Stomach smooth muscle (tissue), 2 donors: ENCODE measurements around the gene MTHFR.

Source experiments
- H3K27ac ChIP-seq: one replicate; pipeline ENCODE4 v1.7.0; 2013; ENCODE audit warnings: mild to moderate bottlenecking, low read length, inconsistent platforms
- H3K27me3 ChIP-seq, 2 donors: one replicate each; pipeline ENCODE4 v1.7.0; 2013; ENCODE audit warnings: low read length in 2 of 2; ENCODE audit not compliant: insufficient read depth in 2 of 2, control insufficient read depth in 1 of 2
- H3K36me3 ChIP-seq, 2 donors: one replicate each; pipeline ENCODE4 v1.7.0; 2013; ENCODE audit warnings: low read length in 2 of 2; ENCODE audit not compliant: control insufficient read depth in 2 of 2, insufficient read depth in 2 of 2
- H3K4me1 ChIP-seq: one replicate; pipeline ENCODE4 v1.7.0; 2013; ENCODE audit warnings: low read length; ENCODE audit not compliant: control insufficient read depth, insufficient read depth
- H3K4me3 ChIP-seq, 2 donors: one replicate each; pipeline ENCODE4 v1.7.0; 2013; ENCODE audit warnings: low read length in 2 of 2
- H3K9ac ChIP-seq, 2 donors: one replicate each; pipeline ENCODE4 v1.7.0; 2013; ENCODE audit warnings: low read length in 2 of 2, mild to moderate bottlenecking in 1 of 2
- H3K9me3 ChIP-seq, 2 donors: one replicate each; pipeline ENCODE4 v1.7.0; 2013; ENCODE audit warnings: low read length in 2 of 2; ENCODE audit not compliant: control insufficient read depth in 2 of 2
- donor health status: healthy.
- donor health status: Pancreatic carcinoma.

Gene MTHFR

GRCh38 chr1:11740258-11741192 is 65.2 kb downstream of the MTHFR start:
- Histone ChIP-seq H3K9ac (no peak overlapping the region), H3K27me3 (no peaks in the 10 kb centered on the region), H3K4me1 (peaks cover 23% of the 10 kb centered on the region), H3K36me3 (no peaks in the 10 kb centered on the region), H3K9me3 (no peaks in the 10 kb centered on the region), H3K27ac (no peak overlapping the region), H3K4me3 (no peak overlapping the region)

- no peaks in the 10 kb centered on the region for H3K27me3 ChIP-seq
- no peaks in the 10 kb centered on the region for H3K36me3 ChIP-seq
- no peak overlapping the region for H3K9ac ChIP-seq
- no peak overlapping the region for H3K4me3 ChIP-seq
- no peak overlapping the region for H3K27ac ChIP-seq
- H3K9me3 ChIP-seq: no peaks in the 10 kb centered on the region
- H3K4me1 ChIP-seq: peaks cover 27% of the 10 kb centered on the region
These were observed 67.0 kb downstream of the MTHFR start for GRCh38 chr1:11738783-11739182.

DNA sequence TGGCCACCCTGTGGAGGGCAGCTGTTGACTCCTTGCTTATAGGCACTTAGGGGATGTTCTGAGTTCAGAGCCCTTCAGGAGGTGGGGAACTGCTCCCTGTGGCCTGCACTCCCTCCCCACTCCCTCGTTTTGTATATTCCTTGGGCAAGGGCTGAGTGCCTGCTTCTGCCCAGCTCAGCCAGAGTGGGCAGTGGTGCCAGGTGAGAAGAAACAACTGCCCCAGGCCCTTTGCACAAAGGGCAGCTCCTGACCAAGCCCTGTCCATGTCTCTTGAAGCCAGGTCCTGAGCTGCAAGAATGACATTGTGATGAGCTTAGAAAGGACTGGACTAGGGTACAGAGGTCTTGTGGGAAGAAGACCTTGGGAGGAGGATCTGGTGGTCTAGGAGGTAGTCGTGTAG is 67.7 kb downstream of the MTHFR start:
- no peaks in the 10 kb centered on the region for H3K36me3 ChIP-seq
- H3K9me3 ChIP-seq: no peaks in the 10 kb centered on the region
- peaks cover 27% of the 10 kb centered on the region for H3K4me1 ChIP-seq
- no peaks in the 10 kb centered on the region for H3K27me3 ChIP-seq
- no peak overlapping the region for H3K9ac ChIP-seq
- H3K27ac ChIP-seq: no peak overlapping the region
- H3K4me3 ChIP-seq: no peak overlapping the region

GRCh38 chr1:11736746-11737639 is 68.8 kb downstream of the MTHFR start:
- peak overlapping the region; percentile 66 to 91 for H3K9ac ChIP-seq
- peak overlapping the region; percentile 91 to 94 for H3K4me3 ChIP-seq
- H3K4me1 ChIP-seq: peaks cover 34% of the 10 kb centered on the region
- H3K36me3 ChIP-seq: no peaks in the 10 kb centered on the region
- H3K27ac ChIP-seq: peak overlapping the region; percentile 70
- no peaks in the 10 kb centered on the region for H3K9me3 ChIP-seq
- no peaks in the 10 kb centered on the region for H3K27me3 ChIP-seq

DNA sequence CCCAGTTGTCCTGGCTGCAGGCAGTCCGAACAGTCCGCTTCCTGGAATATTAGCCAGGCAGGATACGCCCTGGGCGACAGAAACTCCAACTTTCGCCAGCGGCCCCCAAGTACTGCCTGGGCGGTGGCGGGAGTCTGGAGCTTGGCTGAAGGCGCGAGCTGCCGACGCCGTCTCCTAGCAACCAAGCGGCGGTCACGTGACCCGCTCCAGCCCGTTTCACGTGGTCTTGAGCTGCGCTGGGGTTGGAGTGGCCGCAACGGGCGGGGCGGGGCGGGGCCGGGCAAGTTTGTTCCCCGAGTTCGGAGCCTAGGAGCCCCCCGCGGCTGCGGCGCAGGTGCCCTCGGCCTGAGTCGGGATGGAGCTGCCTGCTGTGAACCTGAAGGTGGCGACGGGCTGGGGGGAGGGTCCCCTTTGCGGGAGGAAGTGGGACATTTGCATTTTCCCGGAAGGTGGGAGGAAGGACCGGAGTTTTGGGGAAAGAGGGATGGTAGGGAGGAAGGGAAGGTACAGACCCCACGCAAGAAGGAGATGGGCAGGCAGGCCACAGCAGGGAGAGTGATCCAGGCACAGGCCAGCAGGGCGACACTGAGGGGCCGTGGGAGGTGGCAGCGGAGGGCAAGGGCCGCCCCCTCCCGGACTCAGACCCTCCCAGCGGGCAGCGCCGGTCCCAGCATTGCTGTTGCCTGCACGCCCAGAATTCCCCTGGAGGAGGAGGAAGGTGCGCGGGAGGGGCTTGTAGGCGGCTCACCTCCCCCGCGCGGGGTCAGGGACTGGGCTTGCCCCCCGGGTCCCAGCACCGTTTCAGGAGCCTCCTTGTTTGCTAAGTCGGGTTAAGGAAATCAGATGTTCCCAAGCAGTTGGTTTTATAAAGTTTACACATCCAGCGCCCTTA is 69.7 kb downstream of the MTHFR start, which contains the start of gene AGTRAP:
Gene AGTRAP, plus strand, starts transcription at position 283 of the 892 bp plus-strand sequence. Its CDS starts 73 bp downstream, at position 356.
- Histone ChIP-seq H3K4me1 (peaks cover 39% of the 10 kb centered on the region), H3K36me3 (no peaks in the 10 kb centered on the region), H3K27ac (peak within 1 kb of the TSS; percentile 70), H3K4me3 (peak within 1 kb of the TSS; percentile 91 to 94), H3K27me3 (no peaks in the 10 kb centered on the region), H3K9ac (peak within 1 kb of the TSS; percentile 66 to 91), H3K9me3 (no peaks in the 10 kb centered on the region)
